ENCODE results near the gene MN1. TPM values are rescaled to one million over a fixed set of nuclear protein-coding genes. Genes with fewer than 3 reads are reported as not detected.

Gene MN1
- total RNA-seq, 2 donors from 2014 or later = 22.9 to 41.8 TPM

DNA sequence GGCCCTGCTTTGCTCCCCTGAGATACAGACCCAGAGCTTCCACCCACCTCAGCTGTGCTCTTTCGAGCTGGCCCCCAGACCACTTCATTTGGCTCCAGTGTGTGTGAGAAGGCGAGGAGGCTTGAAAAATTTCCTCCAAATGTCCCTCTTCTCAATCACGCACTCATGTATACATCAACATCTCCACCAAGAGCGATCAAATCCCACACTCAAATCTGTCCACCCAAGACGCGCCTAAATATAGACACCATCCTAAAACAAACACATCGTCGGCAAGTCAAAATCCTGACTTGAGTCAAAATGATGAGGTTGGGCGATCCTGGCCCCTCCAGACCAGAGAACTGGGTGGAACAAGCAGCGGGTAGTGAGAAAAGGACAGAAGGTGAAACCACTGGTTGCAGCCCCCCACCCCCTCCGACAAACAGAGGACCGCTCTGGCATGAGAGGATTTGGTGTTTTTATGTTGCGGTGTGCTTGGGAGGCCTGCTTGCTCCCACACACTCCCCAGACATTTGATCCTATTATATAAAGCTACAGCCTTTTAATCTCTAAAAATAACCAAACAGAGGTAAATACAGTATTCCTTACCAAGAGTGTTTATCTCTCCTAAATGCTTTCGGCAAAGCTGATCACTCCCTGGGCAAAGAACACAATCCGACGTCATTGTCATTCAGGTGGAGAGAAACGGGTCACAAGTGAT is 10.2 kb downstream of the MN1 start:
- no peak for DNase-seq (ENCODE audit: low spot score)
- intact Hi-C loops (cut with DNase I) = loop anchor here (10.0 kb wide), 2 partner anchors 387 to 687 kb away; no protein-coding TSS in a partner anchor

DNA sequence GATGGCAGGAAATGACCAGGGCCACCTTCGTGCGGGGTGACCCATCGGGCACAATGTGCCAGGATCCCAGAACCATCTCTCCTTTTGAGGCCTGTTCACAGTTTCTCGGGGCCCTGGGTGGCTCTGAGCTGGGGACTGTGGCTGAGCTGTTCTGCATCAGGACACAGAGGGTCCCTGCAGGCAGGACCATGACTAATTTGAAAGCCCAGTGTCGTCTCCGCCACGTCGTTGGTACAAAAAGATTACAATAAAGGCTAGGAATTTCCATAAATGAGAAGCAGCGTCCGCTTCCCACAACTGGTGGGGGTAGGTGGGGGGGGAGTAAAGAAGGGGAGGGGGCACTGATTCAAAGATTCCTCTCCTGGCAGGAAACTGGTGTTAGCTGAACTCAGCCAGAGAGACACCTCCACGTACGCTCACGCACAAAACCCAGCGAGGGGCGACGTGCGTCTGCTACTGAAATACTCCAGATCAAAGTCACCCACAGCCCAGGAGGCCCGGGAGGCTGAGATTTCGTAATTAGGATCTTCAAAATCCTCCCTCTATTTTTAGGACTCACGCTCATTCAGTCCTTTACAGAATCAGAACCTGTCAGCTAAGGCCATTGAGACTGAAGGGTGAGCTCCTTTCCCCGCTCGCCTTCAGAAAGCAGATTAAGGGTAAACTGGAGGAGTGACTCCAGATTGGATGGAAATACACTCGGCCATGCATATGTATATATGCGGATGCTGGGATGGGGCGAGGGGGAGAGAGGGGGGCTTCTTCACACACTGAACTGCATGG is 11.0 kb downstream of the MN1 start:
- no peak for DNase-seq (ENCODE audit: low spot score)
- intact Hi-C loops (cut with DNase I) = loop anchor here (10.0 kb wide), 2 partner anchors 386 to 686 kb away; no protein-coding TSS in a partner anchor

DNA sequence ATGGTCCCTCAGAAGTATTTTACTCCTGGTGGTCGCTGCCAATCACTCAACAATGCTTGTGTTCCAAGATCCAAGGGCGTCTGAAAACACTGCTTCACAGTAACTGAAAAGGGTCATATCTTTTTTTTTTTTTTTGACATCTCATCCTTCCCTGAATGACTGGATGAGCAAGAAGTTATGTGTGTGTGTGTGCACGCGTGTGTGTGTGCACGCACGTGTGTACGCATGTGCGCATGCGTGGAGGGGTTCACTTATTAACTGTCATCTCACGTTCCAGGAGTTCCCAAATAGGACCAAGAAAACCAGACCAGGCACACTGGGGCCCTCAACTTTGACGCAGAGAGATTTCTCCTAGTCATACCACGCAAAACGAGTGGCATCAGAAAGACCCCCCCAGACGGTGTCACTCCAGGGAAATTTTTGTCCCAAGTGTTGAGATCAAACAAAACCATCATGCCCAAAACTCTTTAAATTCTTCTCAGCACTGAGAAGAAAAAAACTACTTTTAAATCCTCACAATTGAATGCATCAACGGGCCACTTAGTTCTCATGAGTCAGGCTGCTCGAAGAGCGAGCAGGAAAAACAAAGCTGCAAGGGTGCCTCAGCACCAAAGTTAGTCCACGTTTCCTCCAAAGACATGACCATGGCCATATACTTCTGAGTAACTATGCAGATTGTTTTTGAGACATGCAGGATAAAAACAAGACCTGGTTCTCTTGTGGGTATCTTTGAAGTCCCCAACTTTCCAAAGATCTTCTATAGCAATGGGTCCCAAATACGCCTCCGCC is 12.9 kb downstream of the MN1 start:
- no peak for DNase-seq (ENCODE audit: low spot score)
- intact Hi-C loops (cut with DNase I) = loop anchor here in 1 of 2 donors (10.0 kb wide), 1 partner anchor 1114 kb away; no protein-coding TSS in a partner anchor

DNA sequence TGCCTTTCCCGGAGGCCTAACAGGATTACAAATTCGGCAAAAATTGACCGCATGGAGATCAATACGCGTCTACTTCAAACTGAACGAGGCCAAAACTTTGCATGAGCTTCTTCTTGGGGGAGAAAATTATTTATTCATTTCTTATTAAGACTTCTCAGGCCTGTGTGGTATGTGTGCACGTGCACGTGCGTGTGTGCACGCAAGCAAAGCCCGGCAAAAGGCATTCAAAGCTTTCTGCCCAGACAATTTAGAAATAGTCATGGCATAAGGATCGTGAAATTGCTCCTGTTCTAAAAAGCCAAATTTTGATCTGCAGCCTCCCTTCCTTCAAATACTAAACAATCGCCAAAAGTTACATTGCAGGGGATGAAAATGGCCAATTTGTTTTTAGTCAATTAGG is 14.6 kb downstream of the MN1 start:
- DNase-seq (ENCODE audit: low spot score) = peak; percentile 68
- intact Hi-C loops (cut with DNase I) = loop anchor here in 1 of 2 donors (10.0 kb wide), 1 partner anchor 1112 kb away; no protein-coding TSS in a partner anchor

DNA sequence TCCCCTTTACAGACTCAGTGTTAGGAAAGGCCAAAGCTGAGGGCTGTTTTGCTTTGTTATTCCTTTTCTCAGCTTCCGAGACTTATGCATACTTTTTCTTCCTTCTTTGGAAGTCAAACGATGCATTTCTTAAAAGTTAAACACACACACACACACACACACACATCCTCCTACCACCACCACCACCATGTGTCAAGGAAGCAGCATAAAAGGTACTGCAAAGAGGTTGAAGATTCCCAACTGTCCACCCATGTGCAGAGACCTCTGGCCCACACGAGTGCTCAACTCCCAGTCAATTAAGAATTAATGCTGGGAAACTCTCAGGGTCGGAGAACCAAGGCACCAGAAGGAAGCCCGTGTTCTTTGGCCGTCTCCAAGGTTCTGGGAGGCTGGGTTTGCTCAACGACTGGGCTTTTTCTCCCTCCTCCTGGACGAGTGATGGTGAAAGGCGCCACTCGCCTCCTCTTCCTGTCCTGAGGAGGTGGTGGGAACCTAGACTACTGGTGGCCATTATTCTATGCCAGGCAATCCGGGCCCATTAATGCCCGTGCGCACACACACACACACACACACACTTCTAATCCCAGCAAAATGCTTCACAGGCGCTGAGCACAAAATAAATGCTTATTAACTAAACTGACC is 15.1 kb downstream of the MN1 start:
- intact Hi-C loops (cut with DNase I) = loop anchor here in 1 of 2 donors (10.0 kb wide), 1 partner anchor 1112 kb away; no protein-coding TSS in a partner anchor
- peak; percentile 52 for DNase-seq (ENCODE audit: low spot score)

DNA sequence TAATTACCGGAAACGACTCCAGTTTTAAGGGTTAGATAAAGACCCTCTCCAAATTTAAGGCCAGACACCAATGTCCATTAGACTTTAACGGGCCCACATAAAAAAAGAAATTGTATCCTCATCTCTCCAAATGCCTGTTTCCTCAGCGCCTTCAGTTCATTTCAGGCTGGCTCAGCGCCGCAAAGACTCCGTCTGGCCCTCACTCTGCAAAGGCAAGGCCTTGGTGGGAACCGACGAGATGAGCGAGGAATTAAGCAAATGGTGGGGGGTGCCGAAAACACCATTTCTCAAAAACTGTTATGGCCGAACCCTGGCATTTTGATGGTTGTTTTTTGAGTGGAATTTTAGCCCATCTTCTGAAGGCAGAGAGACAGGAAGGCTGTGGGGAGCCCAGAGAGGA is 15.7 kb downstream of the MN1 start:
- intact Hi-C loops (cut with DNase I) = loop anchor here in 1 of 2 donors (10.0 kb wide), 1 partner anchor 1111 kb away; no protein-coding TSS in a partner anchor
- DNase-seq (ENCODE audit: low spot score) = peak; percentile 68

DNA sequence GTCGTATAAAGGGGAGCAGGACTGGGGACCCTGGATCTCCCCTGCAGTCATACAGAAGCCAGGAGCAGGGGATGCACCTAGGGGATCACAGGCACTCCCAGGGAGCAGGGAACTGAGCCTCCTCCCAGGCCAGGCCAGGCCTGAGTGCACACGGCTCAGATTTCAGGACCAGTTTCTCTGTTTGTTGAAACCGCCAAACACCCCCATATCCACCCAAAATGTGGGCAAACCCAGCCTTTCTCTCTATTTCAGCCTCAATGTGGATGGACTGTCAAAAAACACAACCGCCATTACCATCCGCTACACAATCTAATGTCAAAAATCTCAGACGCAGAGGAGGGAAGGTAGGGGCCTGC is 17.5 kb downstream of the MN1 start:
- intact Hi-C loops (cut with DNase I) = loop anchor here in 1 of 2 donors (10.0 kb wide), 1 partner anchor 1109 kb away; no protein-coding TSS in a partner anchor
- DNase-seq (ENCODE audit: low spot score) = no peak

DNA sequence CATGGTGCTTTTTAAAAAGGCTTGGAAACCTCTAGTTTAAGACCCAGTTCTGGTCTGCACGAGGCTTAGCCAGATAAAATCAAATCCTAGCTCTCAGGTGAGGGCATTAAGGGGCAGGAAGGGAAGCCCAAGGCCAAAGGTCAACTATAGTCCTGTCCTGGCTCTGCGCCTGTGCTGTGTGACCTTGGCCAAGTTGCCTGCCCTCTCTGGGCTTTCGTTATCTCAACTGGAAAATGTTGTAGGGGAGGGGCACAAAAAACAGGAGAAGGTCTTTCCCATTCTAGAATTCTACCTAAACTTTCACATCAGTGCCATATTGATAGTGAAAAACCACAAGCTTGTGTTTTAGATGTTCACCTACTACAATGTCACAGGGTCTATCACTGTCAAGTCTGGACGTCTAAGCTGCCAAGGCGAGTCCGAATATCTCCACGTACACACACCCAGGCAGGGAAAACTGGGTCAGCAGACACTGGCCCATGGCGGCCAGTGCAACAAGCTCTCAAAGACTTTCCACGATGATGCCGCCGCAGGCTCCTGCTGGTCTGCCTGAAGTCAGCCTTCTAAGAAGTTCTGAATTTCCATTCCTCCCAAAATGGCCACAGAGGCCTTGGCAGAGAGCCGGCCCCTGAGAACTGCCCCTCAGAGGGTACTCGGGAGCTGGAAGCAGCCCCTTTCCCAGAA is 18.0 kb downstream of the MN1 start:
- intact Hi-C loops (cut with DNase I) = loop anchor here in 1 of 2 donors (10.0 kb wide), 1 partner anchor 1109 kb away; no protein-coding TSS in a partner anchor

DNA sequence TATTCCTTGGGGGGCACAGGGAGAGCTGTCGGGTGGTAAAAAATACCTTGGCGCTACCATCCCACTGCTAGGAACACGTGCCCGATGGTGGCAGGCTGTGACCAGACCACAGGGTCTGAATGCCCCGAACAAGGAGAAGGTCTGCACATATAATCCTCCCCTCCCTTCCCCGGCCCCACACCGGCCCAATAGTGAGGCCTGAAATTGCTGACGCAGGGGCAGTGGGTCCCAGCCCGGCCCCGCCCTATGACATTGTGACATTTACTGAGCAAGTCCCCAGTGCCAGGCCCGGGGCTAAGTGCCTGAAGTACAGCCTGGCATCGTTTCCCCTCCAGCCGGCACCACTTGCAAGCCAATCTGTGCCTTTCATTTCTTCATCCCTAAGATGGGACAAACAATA is 19.5 kb downstream of the MN1 start:
- DNase-seq (ENCODE audit: low spot score) = peak; percentile 82
- intact Hi-C loops (cut with DNase I) = loop anchor here in 1 of 2 donors (10.0 kb wide), 1 partner anchor 1107 kb away; no protein-coding TSS in a partner anchor

More for the DNA sequence above, 18.0 kb downstream of the MN1 start:
- peak; percentile 83 for DNase-seq (ENCODE audit: low spot score)

DNA sequence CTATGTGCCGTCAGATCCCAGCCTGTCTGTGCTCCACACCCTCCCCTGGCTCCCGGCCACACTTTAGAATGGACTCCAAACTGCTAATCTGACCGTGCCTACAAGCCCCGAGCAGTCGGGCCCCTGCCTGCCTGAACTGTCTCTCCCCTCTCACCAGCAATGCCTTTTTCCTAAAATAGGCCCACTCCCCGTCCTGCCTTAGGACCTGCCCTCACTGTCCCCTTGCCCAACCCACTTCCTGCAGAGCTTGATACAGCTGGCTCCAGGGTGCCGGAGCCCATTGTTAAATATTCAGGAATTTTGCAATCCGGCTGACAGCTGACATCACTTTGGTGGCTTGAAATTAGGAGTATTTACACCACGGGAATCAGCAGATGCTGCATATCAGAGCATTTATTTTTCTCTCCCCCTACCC is 21.4 kb downstream of the MN1 start:
- DNase-seq (ENCODE audit: low spot score) = no peak
- intact Hi-C loops (cut with DNase I) = loop anchor here in 1 of 2 donors (10.0 kb wide), 1 partner anchor 1105 kb away; no protein-coding TSS in a partner anchor

DNA sequence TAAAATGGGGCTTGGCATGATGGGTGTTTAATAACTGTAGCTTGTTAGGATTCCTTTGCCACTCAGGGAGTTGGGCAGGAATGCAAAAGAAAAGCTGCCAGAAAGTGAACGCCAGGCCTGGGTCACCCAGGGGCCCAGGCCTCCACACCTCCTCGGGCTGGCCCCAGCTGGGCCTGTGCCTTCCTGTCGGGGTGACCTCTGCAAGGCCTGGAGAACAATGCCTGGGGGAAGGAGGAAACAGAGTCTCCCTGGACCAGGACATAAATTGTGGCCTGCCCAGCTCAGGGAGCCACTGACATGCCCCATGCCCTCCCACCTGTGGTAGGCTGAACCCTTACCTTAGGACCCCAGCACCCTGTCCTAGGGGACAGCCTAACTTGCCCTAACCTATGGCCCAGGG is 21.9 kb downstream of the MN1 start:
- intact Hi-C loops (cut with DNase I) = loop anchor here in 1 of 2 donors (10.0 kb wide), 1 partner anchor 1105 kb away; no protein-coding TSS in a partner anchor
- no peak for DNase-seq (ENCODE audit: low spot score)

DNA sequence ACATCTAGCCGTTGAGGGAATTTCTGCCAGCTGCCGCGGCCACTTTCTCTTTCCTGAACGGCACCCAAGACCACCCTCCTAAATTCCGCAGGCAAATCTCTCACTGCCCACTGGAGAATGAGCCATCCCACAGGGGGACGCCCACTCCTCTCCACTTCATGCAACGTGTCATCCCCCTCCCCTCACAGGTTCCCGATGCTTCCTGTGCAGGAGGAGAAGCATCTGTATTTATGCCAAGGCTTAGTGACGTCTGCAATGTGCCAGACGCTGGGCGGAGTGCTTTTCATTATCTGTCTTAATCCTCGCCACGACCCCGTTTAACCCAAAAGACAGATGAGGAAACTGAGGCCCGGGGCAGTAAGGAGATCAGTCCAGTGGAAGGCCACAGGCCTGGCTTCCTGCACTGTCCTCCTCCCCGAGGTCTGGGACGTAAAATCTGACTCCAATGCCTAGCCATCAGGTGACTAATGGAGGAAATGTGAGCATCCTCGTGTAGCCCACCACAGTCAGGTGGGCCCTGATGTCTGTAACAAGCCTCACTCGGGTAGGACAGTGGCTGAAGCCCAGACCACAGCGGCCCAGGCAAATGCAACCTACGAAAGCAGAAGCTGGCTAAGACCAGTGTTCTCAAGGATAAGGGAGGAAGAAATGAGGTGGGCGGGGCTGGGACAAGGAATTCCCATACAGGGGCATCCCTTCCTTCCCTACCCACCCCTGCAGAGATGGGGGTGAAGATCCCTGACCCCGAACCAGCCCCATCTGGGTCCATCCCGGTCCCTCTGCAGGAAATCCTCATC is 23.1 kb downstream of the MN1 start:
- intact Hi-C loops (cut with DNase I) = no loop called here
- DNase-seq (ENCODE audit: low spot score) = peak; percentile 82

DNA sequence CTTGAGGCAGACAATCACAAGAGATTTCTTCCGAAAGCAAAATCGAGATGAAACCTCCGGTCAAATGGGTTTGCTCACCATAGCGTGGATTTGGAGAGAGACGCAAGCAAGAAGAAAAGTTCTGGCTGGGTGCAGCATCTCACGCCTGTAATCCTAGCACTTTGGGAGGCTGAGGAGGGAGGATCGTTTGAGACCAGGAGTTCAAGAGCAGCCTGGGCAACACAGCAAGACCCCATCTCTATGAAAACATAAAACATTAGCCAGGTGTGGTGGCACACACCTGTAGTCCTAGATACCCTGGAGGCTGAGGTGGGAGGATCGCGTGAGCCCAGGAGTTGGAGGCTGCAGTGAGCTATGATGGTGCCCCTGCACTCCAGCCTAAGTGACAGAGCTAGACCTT is 24.4 kb downstream of the MN1 start:
- intact Hi-C loops (cut with DNase I) = no loop called here
- DNase-seq (ENCODE audit: low spot score) = no peak

DNA sequence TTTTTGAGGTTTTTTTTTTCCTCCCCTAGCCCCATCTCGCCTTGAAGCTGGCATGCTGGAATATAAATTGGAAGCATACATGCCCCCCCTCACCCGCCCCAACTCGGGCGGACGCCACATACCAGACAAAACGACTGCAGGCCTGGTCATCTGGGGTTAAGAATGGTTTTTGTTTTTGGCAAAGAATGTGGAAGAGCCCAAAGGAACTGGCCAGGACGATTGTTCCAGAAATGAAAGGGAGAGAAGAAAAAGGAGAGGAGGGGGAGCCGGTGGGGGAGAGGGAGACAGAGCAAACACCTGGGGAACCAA is 25.0 kb downstream of the MN1 start:
- DNase-seq (ENCODE audit: low spot score) = no peak
- intact Hi-C loops (cut with DNase I) = no loop called here

DNA sequence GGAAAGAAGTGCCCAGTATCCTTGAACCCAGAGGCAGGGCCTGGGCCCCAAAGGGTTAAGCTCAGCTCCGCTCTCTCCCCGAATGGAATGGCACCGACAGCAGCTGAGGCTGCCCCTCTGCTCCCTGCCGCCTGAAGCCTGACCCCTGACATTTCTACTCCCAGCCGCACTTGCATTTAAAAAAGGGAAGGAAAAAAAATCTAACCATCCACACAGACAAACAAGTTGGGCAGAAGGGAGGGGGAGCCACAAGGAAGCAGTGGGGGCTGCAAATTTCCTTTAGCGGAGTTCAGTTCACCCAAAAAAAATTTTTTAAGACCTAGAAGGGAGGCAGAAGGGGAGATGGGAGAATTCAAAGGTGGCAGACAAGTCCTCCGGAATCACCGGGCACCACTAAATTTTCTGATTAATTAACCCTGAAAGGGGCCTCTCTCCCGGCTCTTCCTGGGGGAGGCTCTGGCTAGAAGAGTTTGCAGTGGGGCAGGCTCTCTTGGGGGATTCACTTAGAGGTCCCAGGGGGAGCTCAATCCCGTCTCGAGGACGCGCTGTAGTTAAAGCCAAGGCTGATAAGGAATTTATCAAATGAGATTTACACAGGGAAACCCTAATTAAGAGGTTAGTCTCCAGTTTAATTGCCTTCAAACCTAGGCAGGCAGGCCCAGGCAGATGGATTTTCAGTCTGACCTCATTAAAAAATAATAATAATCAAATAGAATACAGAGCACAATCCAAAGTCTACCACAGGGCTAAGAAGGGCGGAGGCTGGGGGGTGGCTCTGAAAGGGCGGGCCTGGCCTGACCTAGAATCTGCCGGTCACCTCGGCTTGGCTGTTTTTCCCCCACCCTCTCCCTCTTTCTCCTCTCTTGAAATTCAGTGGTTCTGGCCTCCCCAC is 25.6 kb downstream of the MN1 start:
- peak; percentile 81 for DNase-seq (ENCODE audit: low spot score)
- intact Hi-C loops (cut with DNase I) = no loop called here

DNA sequence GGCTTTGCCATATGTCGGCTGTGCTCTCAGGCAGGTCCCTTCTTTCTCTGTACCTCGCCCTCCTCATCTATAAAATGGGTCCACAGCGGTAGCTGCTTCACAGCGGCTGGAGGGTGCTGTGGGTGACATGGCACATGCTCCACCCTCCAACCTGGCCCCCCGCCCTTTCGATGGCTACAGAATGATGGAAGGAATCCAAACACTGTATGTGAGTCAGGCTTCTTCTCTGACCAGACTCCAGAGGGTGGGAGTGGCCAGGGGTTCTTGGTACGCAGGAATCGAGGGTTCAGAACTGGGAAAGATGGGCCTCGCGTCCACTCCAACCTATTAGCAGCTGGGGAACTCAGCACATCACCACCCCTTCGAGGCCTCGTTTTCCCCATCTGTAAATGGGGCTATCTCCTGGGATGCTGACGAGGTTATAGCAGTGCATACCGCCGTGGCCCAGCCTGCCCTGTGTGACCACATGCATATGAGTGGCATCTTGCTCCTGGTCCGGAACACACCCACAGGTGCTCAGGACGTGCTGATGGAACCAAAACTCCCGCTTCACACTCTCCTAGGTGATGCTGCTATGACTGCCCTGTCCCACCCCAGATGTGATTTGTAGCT is 26.4 kb downstream of the MN1 start:
- intact Hi-C loops (cut with DNase I) = no loop called here
- peak; percentile 89 for DNase-seq (ENCODE audit: low spot score)
